Activated CD8-positive, alpha-beta T cell treated with anti-CD3 and anti-CD28 coated beads, Interleukin-2, amount 10 ng/mL, durations not matched to agents 7 days and 5 days (primary cell): ENCODE measurements around the gene MIER2. TPM values are rescaled to one million over a fixed set of nuclear protein-coding genes. Genes with fewer than 3 reads are reported as not detected.
"Not testable (repeated sequence)": the region's sequence is repeated elsewhere in the genome, so short reads cannot be mapped to it uniquely, and the experiment has no call there.

ENCODE experiments used
- ATAC-seq: fragments of 150-1000 bp; cut with Tn5 transposase; one replicate; pipeline ENCODE4 v1.10.0; 2021; ENCODE audit warnings: moderate library complexity
- CTCF ChIA-PET: fragments of 350-600 bp; sonication (Branson Sonifier 250); formaldehyde crosslinking; loops from one replicate; lab custom pipeline; 2021; ENCODE audit warnings: antibody characterized with exemption; lab: Charles Lee
- POLR2A ChIA-PET: fragments of 350-600 bp; sonication (Branson Sonifier 250); formaldehyde crosslinking; loops from one replicate; lab custom pipeline; 2021; ENCODE audit warnings: antibody characterized with exemption; lab: Charles Lee
- DNase-seq: peaks from one replicate; pipeline ENCODE4 v3.0.0-alpha.2; 2020
- H3K27ac Mint-ChIP-seq: one replicate; pipeline ENCODE4 v1.8.0; 2021; ENCODE audit warnings: mild to moderate bottlenecking, mixed read lengths
- H3K27me3 Mint-ChIP-seq: one replicate; pipeline ENCODE4 v1.8.0; 2021; ENCODE audit warnings: low read depth, mixed read lengths
- H3K36me3 Mint-ChIP-seq: one replicate; pipeline ENCODE4 v1.8.0; 2021; ENCODE audit warnings: low read depth, mixed read lengths
- H3K4me1 Mint-ChIP-seq: one replicate; pipeline ENCODE4 v1.8.0; 2021; ENCODE audit warnings: low read depth, mixed read lengths
- H3K4me3 Mint-ChIP-seq: one replicate; pipeline ENCODE4 v1.8.0; 2021; ENCODE audit warnings: mild to moderate bottlenecking, mixed read lengths
- H3K9me3 Mint-ChIP-seq: one replicate; pipeline ENCODE4 v1.8.0; 2022; ENCODE audit warnings: mixed read lengths; ENCODE audit not compliant: insufficient read depth
- total RNA-seq, 2 experiments: library from RNA; stranded (reverse); gene quantifications; one replicate each; pipeline ENCODE4 v1.2.3, GENCODE V29; 2021

Gene MIER2
- total RNA-seq, 2 experiments from 2014 or later: 21.6 to 23.1 TPM

- Mint-ChIP-seq H3K27me3 (peaks cover 41% of the 10 kb centered on the region), H3K27ac (no peak overlapping the region), H3K9me3 (no peaks in the 10 kb centered on the region), H3K4me3 (no peak overlapping the region), H3K36me3 (no peaks in the 10 kb centered on the region), H3K4me1 (peaks cover 11% of the 10 kb centered on the region)
- ChIA-PET POLR2A (no interaction called here), CTCF (no interaction called here)
- ATAC-seq (no peak), DNase-seq (no peak)
Observed at GRCh38 chr19:269241-269640, 75.4 kb downstream of the MIER2 start.

GRCh38 chr19:262125-262524, 82.5 kb downstream of the MIER2 start:
- DNase-seq (no peak), ATAC-seq (no peak)
- H3K36me3 Mint-ChIP-seq: no peaks in the 10 kb centered on the region
- no peak overlapping the region for H3K27ac Mint-ChIP-seq
- H3K27me3 Mint-ChIP-seq: peaks cover 20% of the 10 kb centered on the region
- POLR2A ChIA-PET: no interaction called here
- CTCF ChIA-PET: no interaction called here
- no peak overlapping the region for H3K4me3 Mint-ChIP-seq
- no peaks in the 10 kb centered on the region for H3K9me3 Mint-ChIP-seq
- H3K4me1 Mint-ChIP-seq: peaks cover 6% of the 10 kb centered on the region

GRCh38 chr19:256804-257203, 87.8 kb downstream of the MIER2 start:
- H3K27ac Mint-ChIP-seq, H3K4me3 Mint-ChIP-seq, DNase-seq, POLR2A ChIA-PET, H3K9me3 Mint-ChIP-seq, H3K36me3 Mint-ChIP-seq, ATAC-seq, H3K4me1 Mint-ChIP-seq: not testable (repeated sequence)
- CTCF ChIA-PET: interaction anchor here (1.5 to 1.9 kb wide), 2 partner anchors 10 kb away, joined by 6 to 8 read pairs; no protein-coding TSS in a partner anchor
- peaks cover 26% of the 10 kb centered on the region for H3K27me3 Mint-ChIP-seq

Other genes starting within 250 kb of the MIER2 start
- not detected for gene OR4F17, start 237.7 kb downstream of the MIER2 start, total RNA-seq
- not detected for gene PLPP2, start 53.4 kb downstream of the MIER2 start, total RNA-seq
- not detected for gene C2CD4C, start 64.4 kb upstream of the MIER2 start, total RNA-seq
- gene SHC2, start 116.2 kb upstream of the MIER2 start, total RNA-seq: not detected
- gene MADCAM1, start 151.7 kb upstream of the MIER2 start, total RNA-seq: under 1 TPM; 0.16 to 0.39 TPM
- 10 to 100 TPM; 20.1 to 20.7 TPM for gene TPGS1, start 162.7 kb upstream of the MIER2 start, total RNA-seq
- gene CDC34, start 187.0 kb upstream of the MIER2 start, total RNA-seq: 10 to 100 TPM; 49.0 to 53.0 TPM
- 10 to 100 TPM; 86.9 to 87.3 TPM for gene GZMM, start 199.3 kb upstream of the MIER2 start, total RNA-seq
- gene BSG, start 227.8 kb upstream of the MIER2 start, total RNA-seq: 100 to 1,000 TPM; 207 to 217 TPM
- 1 to 10 TPM in 1 of 2 experiments, under 1 TPM in 1; 0.84 to 1.3 TPM for gene HCN2, start 245.1 kb upstream of the MIER2 start, total RNA-seq